ENCODE results near the gene BHLHE41. TPM values are rescaled to one million over a fixed set of nuclear protein-coding genes. Genes with fewer than 3 reads are reported as not detected.

Gene BHLHE41
- total RNA-seq, 1 experiment from 2014 or later, result 7.6 TPM

DNA sequence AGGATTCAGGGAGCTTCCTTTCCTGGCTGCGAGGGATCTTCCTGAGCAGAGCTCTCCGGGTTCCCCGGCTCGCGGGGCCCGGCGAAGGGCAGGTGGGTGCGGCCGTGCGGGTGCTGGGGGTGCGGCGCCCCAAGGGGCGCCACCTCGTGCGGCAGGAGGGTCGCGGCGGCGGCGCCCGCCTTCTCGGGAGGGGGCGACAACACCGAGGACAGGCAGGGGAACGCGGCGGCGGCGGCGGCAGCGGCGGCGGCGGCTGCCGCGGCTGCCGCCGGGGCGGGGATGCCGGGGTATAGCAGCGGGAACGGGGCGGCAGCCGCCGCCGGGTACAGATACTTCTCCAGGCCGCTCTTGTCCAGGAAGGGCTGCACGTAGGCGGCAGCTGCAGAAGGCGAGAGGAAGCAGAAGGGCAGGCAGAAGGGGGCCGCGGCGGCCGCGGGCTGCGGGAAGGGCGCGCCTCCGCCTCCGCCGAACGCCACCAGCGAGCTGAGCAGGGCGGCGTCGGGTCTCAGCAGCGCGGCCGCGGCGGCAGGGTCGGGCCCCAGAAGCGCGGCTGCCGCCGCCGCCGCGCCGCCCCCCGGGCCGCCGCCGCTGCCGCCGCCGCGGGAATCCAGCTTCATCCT lies 2.7 kb downstream of the BHLHE41 start:
- peaks cover 69% of the 10 kb centered on the region for H3K27me3 Mint-ChIP-seq (ENCODE audit: low read depth)
- ChIA-PET POLR2A (interaction anchor here (1.6 kb wide), 1 partner anchor 8 kb away, joined by 6 read pairs; no protein-coding TSS in a partner anchor), CTCF (interaction anchor here (0.8 to 1.9 kb wide), 9 partner anchors 8 to 579 kb away, joined by 3 to 7 read pairs (median 3); partner anchors contain the start of gene SSPN)
- no peaks in the 10 kb centered on the region for H3K36me3 Mint-ChIP-seq
- DNase-seq (ENCODE audit: low spot score), result peak; percentile 31
- H3K4me3 Mint-ChIP-seq, result peak overlapping the region; percentile 76
- H3K4me1 Mint-ChIP-seq, result peaks cover 62% of the 10 kb centered on the region
- no peak; the same call in 1 of the 2 replicates for ATAC-seq
- no peak overlapping the region for H3K27ac Mint-ChIP-seq
- no peaks in the 10 kb centered on the region for H3K9me3 Mint-ChIP-seq
- TF ChIP-seq E2F5 (CRISPR knock-in tag; IDR thresholded peaks at IDR 0.05), result no peak
- no peak for TF ChIP-seq TEAD4 (CRISPR knock-in tag; IDR thresholded peaks at IDR 0.05)
- TF ChIP-seq EMX1 (CRISPR knock-in tag; IDR thresholded peaks at IDR 0.05), result no peak
- TF ChIP-seq, protein P1, sequence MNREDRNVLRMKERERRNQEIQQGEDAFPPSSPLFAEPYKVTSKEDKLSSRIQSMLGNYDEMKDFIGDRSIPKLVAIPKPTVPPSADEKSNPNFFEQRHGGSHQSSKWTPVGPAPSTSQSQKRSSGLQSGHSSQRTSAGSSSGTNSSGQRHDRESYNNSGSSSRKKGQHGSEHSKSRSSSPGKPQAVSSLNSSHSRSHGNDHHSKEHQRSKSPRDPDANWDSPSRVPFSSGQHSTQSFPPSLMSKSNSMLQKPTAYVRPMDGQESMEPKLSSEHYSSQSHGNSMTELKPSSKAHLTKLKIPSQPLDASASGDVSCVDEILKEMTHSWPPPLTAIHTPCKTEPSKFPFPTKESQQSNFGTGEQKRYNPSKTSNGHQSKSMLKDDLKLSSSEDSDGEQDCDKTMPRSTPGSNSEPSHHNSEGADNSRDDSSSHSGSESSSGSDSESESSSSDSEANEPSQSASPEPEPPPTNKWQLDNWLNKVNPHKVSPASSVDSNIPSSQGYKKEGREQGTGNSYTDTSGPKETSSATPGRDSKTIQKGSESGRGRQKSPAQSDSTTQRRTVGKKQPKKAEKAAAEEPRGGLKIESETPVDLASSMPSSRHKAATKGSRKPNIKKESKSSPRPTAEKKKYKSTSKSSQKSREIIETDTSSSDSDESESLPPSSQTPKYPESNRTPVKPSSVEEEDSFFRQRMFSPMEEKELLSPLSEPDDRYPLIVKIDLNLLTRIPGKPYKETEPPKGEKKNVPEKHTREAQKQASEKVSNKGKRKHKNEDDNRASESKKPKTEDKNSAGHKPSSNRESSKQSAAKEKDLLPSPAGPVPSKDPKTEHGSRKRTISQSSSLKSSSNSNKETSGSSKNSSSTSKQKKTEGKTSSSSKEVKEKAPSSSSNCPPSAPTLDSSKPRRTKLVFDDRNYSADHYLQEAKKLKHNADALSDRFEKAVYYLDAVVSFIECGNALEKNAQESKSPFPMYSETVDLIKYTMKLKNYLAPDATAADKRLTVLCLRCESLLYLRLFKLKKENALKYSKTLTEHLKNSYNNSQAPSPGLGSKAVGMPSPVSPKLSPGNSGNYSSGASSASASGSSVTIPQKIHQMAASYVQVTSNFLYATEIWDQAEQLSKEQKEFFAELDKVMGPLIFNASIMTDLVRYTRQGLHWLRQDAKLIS (CRISPR knock-in tag; IDR thresholded peaks at IDR 0.05; ENCODE audit: borderline replicate concordance), result no peak
- no peak for TF ChIP-seq STAT6 (CRISPR knock-in tag; conservative IDR thresholded peaks at IDR 0.05; ENCODE audit: low read depth)
- no peak for TF ChIP-seq MYBL2 (CRISPR knock-in tag; IDR thresholded peaks at IDR 0.05)
- TF ChIP-seq, protein P2, sequence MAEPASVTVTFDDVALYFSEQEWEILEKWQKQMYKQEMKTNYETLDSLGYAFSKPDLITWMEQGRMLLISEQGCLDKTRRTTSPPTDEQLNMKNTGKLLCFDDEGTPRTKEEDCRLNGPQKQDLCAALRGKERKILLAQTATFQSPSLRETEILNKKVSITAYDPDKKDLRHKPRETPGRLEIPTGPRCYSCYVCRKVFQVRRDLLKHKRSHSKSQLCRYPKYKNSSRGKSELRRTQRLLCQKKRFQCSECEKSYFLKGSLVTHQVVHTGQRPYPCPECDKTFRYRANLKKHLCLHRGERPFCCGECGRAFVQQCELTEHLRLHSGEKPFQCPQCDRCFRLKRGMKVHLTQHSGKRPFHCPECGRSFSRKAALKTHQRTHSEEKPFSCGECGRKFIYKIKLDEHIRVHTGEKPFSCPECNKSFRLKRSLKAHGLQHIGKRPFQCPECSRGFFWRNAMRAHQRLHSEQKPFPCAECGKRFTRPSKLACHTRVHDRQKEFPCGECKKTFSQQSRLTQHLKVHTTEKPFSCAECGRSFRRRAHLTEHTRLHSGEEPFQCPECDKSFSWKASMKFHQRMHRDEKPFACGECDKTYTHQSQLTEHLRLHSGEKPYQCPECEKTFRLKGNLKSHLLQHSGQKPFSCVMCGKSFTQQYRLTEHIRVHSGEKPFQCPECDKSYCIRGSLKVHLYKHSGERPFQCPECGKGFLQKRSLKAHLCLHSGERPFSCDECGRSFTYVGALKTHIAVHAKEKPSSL (CRISPR knock-in tag; conservative IDR thresholded peaks at IDR 0.05), result no peak
- TF ChIP-seq FOXK1 (CRISPR knock-in tag; IDR thresholded peaks at IDR 0.05), result no peak
- no peak for TF ChIP-seq GABPB1 (CRISPR knock-in tag; IDR thresholded peaks at IDR 0.05)
- TF ChIP-seq ZNF281 (CRISPR knock-in tag; IDR thresholded peaks at IDR 0.05), result no peak
- no peak for TF ChIP-seq ERG (CRISPR knock-in tag; IDR thresholded peaks at IDR 0.05)
- TF ChIP-seq ESRRA (CRISPR knock-in tag; IDR thresholded peaks at IDR 0.05; ENCODE audit: borderline replicate concordance), result no peak
- TF ChIP-seq MAX (CRISPR knock-in tag; IDR thresholded peaks at IDR 0.05), result no peak
- no peak for TF ChIP-seq NR2C2 (CRISPR knock-in tag; IDR thresholded peaks at IDR 0.05)

All from WTC11 (cell line).